ENCODE results near the gene WDR76.

The WDR76 gene

DNA sequence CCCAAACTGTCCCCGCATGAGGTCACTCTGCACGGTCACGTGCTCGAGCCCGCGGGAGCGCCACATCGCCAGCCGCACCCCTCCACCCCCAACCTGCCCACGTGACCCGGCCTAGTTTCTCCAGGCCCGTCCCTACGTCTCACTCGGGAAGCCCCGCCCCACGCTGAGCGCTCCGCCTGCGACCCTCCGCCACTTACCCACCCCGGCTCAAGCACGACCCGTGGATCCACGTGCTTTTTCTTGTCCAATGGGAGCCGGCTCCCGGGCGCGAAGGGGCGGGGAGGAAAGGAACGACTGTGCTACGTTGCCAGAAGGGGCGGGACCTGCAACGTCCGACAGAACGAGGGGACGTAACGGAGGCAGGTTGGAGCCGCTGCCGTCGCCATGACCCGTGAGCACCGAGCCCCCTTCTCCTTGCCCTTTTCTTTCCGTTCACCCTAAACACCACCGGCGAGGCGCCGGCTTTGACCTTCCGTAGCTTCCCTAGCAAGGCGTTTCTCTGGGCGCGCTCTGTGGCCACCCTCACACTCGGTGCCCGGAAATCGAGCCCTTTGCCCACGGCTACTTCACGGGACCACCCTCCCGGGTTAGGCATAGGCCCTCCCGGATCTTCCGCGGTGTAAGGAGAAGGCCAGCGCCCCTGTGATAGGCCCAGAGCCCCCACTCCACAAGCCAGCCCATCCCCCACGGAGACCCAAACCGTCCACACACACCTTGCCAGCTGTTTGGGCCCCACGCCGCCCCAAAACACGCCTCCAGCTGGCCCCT is 34.6 kb upstream of the WDR76 start, which contains the start of gene SERF2:
Gene SERF2 (plus strand): TSS at position 328 of the 768 bp plus-strand sequence. CDS start 57 bp downstream, at position 385.
- peak; percentile 99 to 100 for DNase-seq (ENCODE audit: low read depth in 1 of 2, low spot score in 1 of 2)
- H3K27me3 ChIP-seq (ENCODE audit: insufficient read depth, poor library complexity, severe bottlenecking) = no peaks in the 10 kb centered on the region
- H3K27ac ChIP-seq (replicated peaks) = peak within 1 kb of the TSS; percentile 96
- TF ChIP-seq, protein P1, sequence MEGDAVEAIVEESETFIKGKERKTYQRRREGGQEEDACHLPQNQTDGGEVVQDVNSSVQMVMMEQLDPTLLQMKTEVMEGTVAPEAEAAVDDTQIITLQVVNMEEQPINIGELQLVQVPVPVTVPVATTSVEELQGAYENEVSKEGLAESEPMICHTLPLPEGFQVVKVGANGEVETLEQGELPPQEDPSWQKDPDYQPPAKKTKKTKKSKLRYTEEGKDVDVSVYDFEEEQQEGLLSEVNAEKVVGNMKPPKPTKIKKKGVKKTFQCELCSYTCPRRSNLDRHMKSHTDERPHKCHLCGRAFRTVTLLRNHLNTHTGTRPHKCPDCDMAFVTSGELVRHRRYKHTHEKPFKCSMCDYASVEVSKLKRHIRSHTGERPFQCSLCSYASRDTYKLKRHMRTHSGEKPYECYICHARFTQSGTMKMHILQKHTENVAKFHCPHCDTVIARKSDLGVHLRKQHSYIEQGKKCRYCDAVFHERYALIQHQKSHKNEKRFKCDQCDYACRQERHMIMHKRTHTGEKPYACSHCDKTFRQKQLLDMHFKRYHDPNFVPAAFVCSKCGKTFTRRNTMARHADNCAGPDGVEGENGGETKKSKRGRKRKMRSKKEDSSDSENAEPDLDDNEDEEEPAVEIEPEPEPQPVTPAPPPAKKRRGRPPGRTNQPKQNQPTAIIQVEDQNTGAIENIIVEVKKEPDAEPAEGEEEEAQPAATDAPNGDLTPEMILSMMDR (IDR thresholded peaks at IDR 0.05; ENCODE audit: insufficient read depth, low read length) = no peak
- TF ChIP-seq POLR2AphosphoS5 (IDR thresholded peaks at IDR 0.05; ENCODE audit: low read depth) = peak; percentile 97
- H3K4me3 ChIP-seq (replicated peaks; ENCODE audit: insufficient read depth, low read length) = peak within 1 kb of the TSS; percentile 94

DNA sequence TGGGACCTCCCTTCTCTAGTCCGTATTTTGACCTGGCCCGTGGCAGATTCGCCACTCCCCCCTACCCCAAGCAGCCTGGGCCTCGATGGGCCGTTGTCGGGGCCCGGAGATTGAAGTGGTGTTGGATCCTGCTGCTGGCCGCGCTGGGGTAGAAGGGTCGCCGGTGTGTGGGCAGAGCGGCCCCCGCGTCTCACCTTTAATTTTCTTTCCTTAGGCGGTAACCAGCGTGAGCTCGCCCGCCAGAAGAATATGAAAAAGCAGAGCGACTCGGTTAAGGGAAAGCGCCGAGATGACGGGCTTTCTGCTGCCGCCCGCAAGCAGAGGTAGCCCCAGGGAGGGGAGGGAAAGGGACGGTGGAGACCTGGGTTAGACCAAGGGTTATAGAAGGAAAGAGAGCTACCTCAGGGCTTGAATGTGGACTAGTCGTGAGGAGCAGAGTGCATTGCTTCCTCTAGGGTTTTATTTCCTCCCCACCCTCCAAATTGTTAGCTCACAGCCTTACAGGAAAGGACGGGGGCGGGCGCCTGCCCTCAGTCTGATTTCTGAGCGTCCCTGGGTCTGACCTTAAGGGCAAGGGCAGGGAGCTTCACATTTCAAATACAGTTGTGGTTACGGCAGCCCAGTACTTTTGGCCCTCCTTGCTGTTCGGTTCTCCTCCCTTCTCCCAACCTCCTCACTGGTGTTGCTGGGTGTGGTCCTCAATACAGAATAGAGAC is 33.9 kb upstream of the WDR76 start:
- no peak for TF ChIP-seq POLR2AphosphoS5 (IDR thresholded peaks at IDR 0.05; ENCODE audit: low read depth)
- no peak for TF ChIP-seq SPI1 (IDR thresholded peaks at IDR 0.05; ENCODE audit: borderline replicate concordance, low read depth)
- no peak for TF ChIP-seq GABPA (IDR thresholded peaks at IDR 0.05; ENCODE audit: low read depth)
- TF ChIP-seq, protein P1 (IDR thresholded peaks at IDR 0.05; ENCODE audit: insufficient read depth, low read length) = no peak
- TF ChIP-seq, protein P2, sequence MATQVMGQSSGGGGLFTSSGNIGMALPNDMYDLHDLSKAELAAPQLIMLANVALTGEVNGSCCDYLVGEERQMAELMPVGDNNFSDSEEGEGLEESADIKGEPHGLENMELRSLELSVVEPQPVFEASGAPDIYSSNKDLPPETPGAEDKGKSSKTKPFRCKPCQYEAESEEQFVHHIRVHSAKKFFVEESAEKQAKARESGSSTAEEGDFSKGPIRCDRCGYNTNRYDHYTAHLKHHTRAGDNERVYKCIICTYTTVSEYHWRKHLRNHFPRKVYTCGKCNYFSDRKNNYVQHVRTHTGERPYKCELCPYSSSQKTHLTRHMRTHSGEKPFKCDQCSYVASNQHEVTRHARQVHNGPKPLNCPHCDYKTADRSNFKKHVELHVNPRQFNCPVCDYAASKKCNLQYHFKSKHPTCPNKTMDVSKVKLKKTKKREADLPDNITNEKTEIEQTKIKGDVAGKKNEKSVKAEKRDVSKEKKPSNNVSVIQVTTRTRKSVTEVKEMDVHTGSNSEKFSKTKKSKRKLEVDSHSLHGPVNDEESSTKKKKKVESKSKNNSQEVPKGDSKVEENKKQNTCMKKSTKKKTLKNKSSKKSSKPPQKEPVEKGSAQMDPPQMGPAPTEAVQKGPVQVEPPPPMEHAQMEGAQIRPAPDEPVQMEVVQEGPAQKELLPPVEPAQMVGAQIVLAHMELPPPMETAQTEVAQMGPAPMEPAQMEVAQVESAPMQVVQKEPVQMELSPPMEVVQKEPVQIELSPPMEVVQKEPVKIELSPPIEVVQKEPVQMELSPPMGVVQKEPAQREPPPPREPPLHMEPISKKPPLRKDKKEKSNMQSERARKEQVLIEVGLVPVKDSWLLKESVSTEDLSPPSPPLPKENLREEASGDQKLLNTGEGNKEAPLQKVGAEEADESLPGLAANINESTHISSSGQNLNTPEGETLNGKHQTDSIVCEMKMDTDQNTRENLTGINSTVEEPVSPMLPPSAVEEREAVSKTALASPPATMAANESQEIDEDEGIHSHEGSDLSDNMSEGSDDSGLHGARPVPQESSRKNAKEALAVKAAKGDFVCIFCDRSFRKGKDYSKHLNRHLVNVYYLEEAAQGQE (IDR thresholded peaks at IDR 0.05; ENCODE audit: insufficient replicate concordance, low read depth) = no peak
- DNase-seq (ENCODE audit: low read depth in 1 of 2, low spot score in 1 of 2) = peak in 1 of 2 experiments; percentile 31
- H3K27me3 ChIP-seq (ENCODE audit: insufficient read depth, poor library complexity, severe bottlenecking) = no peaks in the 10 kb centered on the region
- peak overlapping the region; percentile 96 for H3K27ac ChIP-seq (replicated peaks)
- peak overlapping the region; percentile 94 for H3K4me3 ChIP-seq (replicated peaks; ENCODE audit: insufficient read depth, low read length)

DNA sequence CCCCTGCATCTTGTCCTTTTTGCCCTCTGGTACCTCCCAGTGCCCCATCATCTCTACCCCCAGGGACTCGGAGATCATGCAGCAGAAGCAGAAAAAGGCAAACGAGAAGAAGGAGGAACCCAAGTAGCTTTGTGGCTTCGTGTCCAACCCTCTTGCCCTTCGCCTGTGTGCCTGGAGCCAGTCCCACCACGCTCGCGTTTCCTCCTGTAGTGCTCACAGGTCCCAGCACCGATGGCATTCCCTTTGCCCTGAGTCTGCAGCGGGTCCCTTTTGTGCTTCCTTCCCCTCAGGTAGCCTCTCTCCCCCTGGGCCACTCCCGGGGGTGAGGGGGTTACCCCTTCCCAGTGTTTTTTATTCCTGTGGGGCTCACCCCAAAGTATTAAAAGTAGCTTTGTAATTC is 33.2 kb upstream of the WDR76 start:
- peak in 1 of 2 experiments; percentile 46 for DNase-seq (ENCODE audit: low read depth in 1 of 2, low spot score in 1 of 2)
- Histone ChIP-seq H3K27me3 (ENCODE audit: insufficient read depth, poor library complexity, severe bottlenecking) (no peaks in the 10 kb centered on the region), H3K27ac (replicated peaks) (peak overlapping the region; percentile 96), H3K4me3 (replicated peaks; ENCODE audit: insufficient read depth, low read length) (peak overlapping the region; percentile 94)
- TF ChIP-seq, protein P1 (IDR thresholded peaks at IDR 0.05; ENCODE audit: insufficient read depth, low read length) = no peak
- TF ChIP-seq POLR2AphosphoS5 (IDR thresholded peaks at IDR 0.05; ENCODE audit: low read depth) (no peak), SPI1 (IDR thresholded peaks at IDR 0.05; ENCODE audit: borderline replicate concordance, low read depth) (no peak), GABPA (IDR thresholded peaks at IDR 0.05; ENCODE audit: low read depth) (no peak)
- TF ChIP-seq, protein P2 (IDR thresholded peaks at IDR 0.05; ENCODE audit: insufficient replicate concordance, low read depth) = no peak

Data from HL-60 (cell line).